IMR-90 (cell line): Measurements from ENCODE around the gene GRM5.

Experiments used
- POLR2A ChIP-seq: IDR thresholded peaks from 2 replicates; pipeline ENCODE4 v1.6.1; 2012; ENCODE audit warnings: mild to moderate bottlenecking, low read depth, low read length
- RAD21 ChIP-seq: IDR thresholded peaks from 2 replicates; pipeline ENCODE4 v1.6.1; 2012; ENCODE audit warnings: low read length, improper control_type of control experiment
- RFX5 ChIP-seq: IDR thresholded peaks from 2 replicates; pipeline ENCODE4 v1.8.0; 2012; ENCODE audit warnings: low read depth, mild to moderate bottlenecking, low read length, moderate library complexity
- SMC3 ChIP-seq: fragments of 150-350 bp; IDR thresholded peaks from 2 replicates; pipeline ENCODE4 v1.6.1; 2016; ENCODE audit warnings: low read depth, mild to moderate bottlenecking, antibody characterized with exemption, low read length, moderate library complexity
- TF ChIP-seq, protein P1 (sequence below): conservative IDR thresholded peaks from 2 replicates; pipeline ENCODE4 v1.5.1; 2012; ENCODE audit warnings: mild to moderate bottlenecking, low read depth, low read length, improper control_type of control experiment

DNA sequence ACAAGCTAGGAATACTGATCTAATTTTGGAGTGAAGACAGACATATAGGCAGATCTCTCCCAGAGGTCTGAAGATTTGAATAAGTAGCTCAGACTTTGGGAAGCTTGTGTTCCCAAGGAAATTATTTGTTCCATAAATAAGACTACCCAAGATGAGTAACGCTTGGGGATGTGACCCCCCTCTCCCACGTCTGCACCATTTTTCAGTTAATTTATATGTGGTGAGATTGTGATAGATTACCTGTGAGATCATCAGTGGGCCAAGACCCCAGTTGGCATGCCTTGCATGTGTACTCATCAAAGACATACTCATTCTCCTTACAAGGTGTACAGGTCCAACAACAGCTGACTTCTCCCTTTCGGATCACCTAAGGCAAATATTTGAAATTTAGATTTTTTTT lies 475.4 kb downstream of the GRM5 start:
- TF ChIP-seq, protein P1, sequence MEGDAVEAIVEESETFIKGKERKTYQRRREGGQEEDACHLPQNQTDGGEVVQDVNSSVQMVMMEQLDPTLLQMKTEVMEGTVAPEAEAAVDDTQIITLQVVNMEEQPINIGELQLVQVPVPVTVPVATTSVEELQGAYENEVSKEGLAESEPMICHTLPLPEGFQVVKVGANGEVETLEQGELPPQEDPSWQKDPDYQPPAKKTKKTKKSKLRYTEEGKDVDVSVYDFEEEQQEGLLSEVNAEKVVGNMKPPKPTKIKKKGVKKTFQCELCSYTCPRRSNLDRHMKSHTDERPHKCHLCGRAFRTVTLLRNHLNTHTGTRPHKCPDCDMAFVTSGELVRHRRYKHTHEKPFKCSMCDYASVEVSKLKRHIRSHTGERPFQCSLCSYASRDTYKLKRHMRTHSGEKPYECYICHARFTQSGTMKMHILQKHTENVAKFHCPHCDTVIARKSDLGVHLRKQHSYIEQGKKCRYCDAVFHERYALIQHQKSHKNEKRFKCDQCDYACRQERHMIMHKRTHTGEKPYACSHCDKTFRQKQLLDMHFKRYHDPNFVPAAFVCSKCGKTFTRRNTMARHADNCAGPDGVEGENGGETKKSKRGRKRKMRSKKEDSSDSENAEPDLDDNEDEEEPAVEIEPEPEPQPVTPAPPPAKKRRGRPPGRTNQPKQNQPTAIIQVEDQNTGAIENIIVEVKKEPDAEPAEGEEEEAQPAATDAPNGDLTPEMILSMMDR, result no peak
- no peak for TF ChIP-seq RAD21
- no peak for TF ChIP-seq RFX5
- no peak for TF ChIP-seq POLR2A
- TF ChIP-seq SMC3, result no peak
